K562 (cell line): ENCODE measurements around the gene UBAC2.

ENCODE experiments used
- ARNT ChIP-seq, 2 experiments: fragments of 450-650 bp; IDR thresholded peaks; 2 replicates each; pipeline ENCODE4 v1.6.1; 2016; ENCODE audit warnings: mild to moderate bottlenecking in 1 of 2
- CBX3 ChIP-seq, 2 experiments: IDR thresholded peaks; 1 replicate in 1 of 2; 2 replicates in 1 of 2; pipeline ENCODE4 v1.6.1; 2012; ENCODE audit warnings: inconsistent platforms in 2 of 2, low read length in 2 of 2, borderline replicate concordance in 1 of 2, control low read depth in 1 of 2
- JUN ChIP-seq, 2 experiments: sonication (generic) in 1 of 2; formaldehyde crosslinking in 1 of 2; IDR thresholded peaks; 2 replicates each; pipeline versions ENCODE4 v1.6.1 to v1.8.0; 2012 to 2022; ENCODE audit warnings: borderline replicate concordance in 2 of 2, mild to moderate bottlenecking in 2 of 2, improper control_type of control experiment in 1 of 2, low read depth in 1 of 2, low read length in 1 of 2, missing genetic modification reagents in 1 of 2
- NRF1 ChIP-seq, 2 experiments: fragments of 450-650 bp; IDR thresholded peaks in 1 of 2; conservative IDR thresholded peaks in 1 of 2; 2 replicates each; pipeline ENCODE4 v1.6.1; 2014; ENCODE audit warnings: mild to moderate bottlenecking in 2 of 2
- SMAD3 ChIP-seq: fragments of 450-650 bp; formaldehyde crosslinking; conservative IDR thresholded peaks from 2 replicates; pipeline ENCODE4 v1.4.0; 2020; ENCODE audit warnings: mild to moderate bottlenecking
- ZNF76 ChIP-seq: fragments of 250-450 bp; sonication (Bioruptor Pico); IDR thresholded peaks from 2 replicates; pipeline ENCODE4 v1.4.0; 2020; ENCODE audit warnings: mild to moderate bottlenecking, moderate library complexity, borderline replicate concordance
- TF ChIP-seq, protein P1 (sequence below), 2 experiments: fragments of 450-650 bp; IDR thresholded peaks; 2 replicates each; pipeline ENCODE4 v1.6.1; 2016
- TF ChIP-seq, protein P2 (sequence below): fragments of 200-800 bp; sonication (Bioruptor generic); IDR thresholded peaks from 2 replicates; pipeline ENCODE4 v1.6.1; 2016; ENCODE audit warnings: missing genetic modification characterization, missing compliant biosample characterization
- TF ChIP-seq, protein P3 (sequence below), 3 experiments: IDR thresholded peaks in 2 of 3; conservative IDR thresholded peaks in 1 of 3; 2 replicates each; pipeline ENCODE4 v1.5.1; 2011 to 2012; ENCODE audit warnings: low read length in 3 of 3, mild to moderate bottlenecking in 3 of 3, control low read depth in 2 of 3, improper control_type of control experiment in 1 of 3, inconsistent platforms in 1 of 3, low read depth in 1 of 3, mixed read lengths in 1 of 3, moderate library complexity in 1 of 3; ENCODE audit not compliant: insufficient read depth in 2 of 3

DNA sequence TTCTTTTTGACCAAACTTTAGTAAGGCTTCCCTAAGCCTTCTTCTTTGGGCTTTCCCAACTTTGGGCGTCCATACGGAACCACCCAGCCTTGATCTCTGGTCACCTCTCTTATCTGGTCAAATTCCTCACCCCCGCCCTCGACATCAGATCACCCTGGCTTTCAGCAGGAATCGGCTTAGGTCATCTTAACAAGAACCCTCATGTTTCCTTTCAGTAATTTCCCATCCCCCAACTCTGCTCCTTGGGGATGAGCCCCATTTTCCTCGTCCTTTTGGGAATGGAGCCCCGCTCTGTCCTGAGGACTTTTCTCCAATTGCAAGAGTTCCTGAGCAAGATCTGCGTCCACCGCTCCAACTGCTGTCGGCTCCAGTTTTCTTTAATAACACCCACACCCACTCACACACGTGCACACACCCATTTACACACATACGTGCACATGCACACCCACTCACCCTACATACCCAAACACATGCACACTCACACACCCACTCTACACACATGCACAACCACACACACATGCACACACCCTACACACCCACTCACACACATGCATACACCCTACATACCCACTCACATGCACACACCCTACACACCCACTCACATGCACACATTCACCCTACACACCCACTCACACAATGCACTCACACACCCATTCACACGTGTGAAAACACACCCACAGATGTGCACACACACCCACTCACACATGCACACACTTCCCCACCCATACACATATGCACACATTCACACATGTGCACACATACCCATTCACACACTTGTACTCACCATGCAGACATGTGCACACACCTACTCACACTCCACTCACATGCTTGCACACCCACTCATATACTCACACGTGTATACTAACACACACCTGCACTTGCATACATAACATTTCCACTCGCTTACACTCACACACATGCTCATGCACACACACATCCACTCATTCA lies 213.7 kb downstream of the UBAC2 start:
- TF ChIP-seq, protein P1, sequence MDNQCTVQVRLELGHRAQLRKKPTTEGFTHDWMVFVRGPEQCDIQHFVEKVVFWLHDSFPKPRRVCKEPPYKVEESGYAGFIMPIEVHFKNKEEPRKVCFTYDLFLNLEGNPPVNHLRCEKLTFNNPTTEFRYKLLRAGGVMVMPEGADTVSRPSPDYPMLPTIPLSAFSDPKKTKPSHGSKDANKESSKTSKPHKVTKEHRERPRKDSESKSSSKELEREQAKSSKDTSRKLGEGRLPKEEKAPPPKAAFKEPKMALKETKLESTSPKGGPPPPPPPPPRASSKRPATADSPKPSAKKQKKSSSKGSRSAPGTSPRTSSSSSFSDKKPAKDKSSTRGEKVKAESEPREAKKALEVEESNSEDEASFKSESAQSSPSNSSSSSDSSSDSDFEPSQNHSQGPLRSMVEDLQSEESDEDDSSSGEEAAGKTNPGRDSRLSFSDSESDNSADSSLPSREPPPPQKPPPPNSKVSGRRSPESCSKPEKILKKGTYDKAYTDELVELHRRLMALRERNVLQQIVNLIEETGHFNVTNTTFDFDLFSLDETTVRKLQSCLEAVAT (IDR thresholded peaks at IDR 0.05), result no peak
- TF ChIP-seq NRF1 (conservative IDR thresholded peaks at IDR 0.05 in 1 of 2, IDR thresholded peaks at IDR 0.05 in 1 of 2) (no peak), ARNT (IDR thresholded peaks at IDR 0.05) (no peak), JUN (IDR thresholded peaks at IDR 0.05; ENCODE audit: borderline replicate concordance, low read depth, low read length) (no peak), JUN (CRISPR knock-in tag; IDR thresholded peaks at IDR 0.05; ENCODE audit: borderline replicate concordance) (no peak), SMAD3 (CRISPR knock-in tag) (no peak), ZNF76 (CRISPR knock-in tag) (no peak), CBX3 (IDR thresholded peaks at IDR 0.05; ENCODE audit: borderline replicate concordance in 1 of 2, low read length in 2 of 2) (no peak)
- TF ChIP-seq, protein P2, sequence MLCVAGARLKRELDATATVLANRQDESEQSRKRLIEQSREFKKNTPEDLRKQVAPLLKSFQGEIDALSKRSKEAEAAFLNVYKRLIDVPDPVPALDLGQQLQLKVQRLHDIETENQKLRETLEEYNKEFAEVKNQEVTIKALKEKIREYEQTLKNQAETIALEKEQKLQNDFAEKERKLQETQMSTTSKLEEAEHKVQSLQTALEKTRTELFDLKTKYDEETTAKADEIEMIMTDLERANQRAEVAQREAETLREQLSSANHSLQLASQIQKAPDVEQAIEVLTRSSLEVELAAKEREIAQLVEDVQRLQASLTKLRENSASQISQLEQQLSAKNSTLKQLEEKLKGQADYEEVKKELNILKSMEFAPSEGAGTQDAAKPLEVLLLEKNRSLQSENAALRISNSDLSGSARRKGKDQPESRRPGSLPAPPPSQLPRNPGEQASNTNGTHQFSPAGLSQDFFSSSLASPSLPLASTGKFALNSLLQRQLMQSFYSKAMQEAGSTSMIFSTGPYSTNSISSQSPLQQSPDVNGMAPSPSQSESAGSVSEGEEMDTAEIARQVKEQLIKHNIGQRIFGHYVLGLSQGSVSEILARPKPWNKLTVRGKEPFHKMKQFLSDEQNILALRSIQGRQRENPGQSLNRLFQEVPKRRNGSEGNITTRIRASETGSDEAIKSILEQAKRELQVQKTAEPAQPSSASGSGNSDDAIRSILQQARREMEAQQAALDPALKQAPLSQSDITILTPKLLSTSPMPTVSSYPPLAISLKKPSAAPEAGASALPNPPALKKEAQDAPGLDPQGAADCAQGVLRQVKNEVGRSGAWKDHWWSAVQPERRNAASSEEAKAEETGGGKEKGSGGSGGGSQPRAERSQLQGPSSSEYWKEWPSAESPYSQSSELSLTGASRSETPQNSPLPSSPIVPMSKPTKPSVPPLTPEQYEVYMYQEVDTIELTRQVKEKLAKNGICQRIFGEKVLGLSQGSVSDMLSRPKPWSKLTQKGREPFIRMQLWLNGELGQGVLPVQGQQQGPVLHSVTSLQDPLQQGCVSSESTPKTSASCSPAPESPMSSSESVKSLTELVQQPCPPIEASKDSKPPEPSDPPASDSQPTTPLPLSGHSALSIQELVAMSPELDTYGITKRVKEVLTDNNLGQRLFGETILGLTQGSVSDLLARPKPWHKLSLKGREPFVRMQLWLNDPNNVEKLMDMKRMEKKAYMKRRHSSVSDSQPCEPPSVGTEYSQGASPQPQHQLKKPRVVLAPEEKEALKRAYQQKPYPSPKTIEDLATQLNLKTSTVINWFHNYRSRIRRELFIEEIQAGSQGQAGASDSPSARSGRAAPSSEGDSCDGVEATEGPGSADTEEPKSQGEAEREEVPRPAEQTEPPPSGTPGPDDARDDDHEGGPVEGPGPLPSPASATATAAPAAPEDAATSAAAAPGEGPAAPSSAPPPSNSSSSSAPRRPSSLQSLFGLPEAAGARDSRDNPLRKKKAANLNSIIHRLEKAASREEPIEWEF (CRISPR knock-in tag), result no peak
- TF ChIP-seq, protein P3, sequence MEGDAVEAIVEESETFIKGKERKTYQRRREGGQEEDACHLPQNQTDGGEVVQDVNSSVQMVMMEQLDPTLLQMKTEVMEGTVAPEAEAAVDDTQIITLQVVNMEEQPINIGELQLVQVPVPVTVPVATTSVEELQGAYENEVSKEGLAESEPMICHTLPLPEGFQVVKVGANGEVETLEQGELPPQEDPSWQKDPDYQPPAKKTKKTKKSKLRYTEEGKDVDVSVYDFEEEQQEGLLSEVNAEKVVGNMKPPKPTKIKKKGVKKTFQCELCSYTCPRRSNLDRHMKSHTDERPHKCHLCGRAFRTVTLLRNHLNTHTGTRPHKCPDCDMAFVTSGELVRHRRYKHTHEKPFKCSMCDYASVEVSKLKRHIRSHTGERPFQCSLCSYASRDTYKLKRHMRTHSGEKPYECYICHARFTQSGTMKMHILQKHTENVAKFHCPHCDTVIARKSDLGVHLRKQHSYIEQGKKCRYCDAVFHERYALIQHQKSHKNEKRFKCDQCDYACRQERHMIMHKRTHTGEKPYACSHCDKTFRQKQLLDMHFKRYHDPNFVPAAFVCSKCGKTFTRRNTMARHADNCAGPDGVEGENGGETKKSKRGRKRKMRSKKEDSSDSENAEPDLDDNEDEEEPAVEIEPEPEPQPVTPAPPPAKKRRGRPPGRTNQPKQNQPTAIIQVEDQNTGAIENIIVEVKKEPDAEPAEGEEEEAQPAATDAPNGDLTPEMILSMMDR (IDR thresholded peaks at IDR 0.05 in 2 of 3, conservative IDR thresholded peaks at IDR 0.05 in 1 of 3; ENCODE audit: insufficient read depth in 2 of 3, low read depth in 1 of 3, low read length in 3 of 3), result no peak
